Measurements from ENCODE around the gene RNF123.

The RNF123 gene

GRCh38 chr3:49689046-49689907 lies at the start of gene RNF123, which contains the start of gene MST1:
Gene RNF123, plus strand, starts transcription at chr3:49689557. Its CDS starts 1,609 bp downstream, at chr3:49691166.
Gene MST1, minus strand, starts transcription at chr3:49689474. Its CDS starts 783 bp downstream, at chr3:49688691.
- Mint-ChIP-seq H3K36me3 (peaks cover 8% of the 10 kb centered on the region), H3K4me1 (peaks cover 24% of the 10 kb centered on the region)
- ATAC-seq (ENCODE audit: low read depth): peak; percentile 85

GRCh38 chr3:49641292-49641691 lies 48.1 kb upstream of the RNF123 start:
- ATAC-seq (ENCODE audit: low read depth): no peak
- Mint-ChIP-seq H3K9me3 (no peaks in the 10 kb centered on the region), H3K36me3 (no peaks in the 10 kb centered on the region), H3K4me1 (no peaks in the 10 kb centered on the region), H3K27me3 (peaks cover 4% of the 10 kb centered on the region), H3K27ac (no peak overlapping the region), H3K4me3 (no peak overlapping the region)
- no peak for DNase-seq (ENCODE audit: low spot score in 2 of 2)

More at GRCh38 chr3:49689046-49689907, at the start of gene RNF123, which contains the start of gene MST1:
- H3K9me3 Mint-ChIP-seq: no peaks in the 10 kb centered on the region
- peak within 1 kb of the TSS; percentile 91 for H3K27ac Mint-ChIP-seq
- H3K4me3 Mint-ChIP-seq: peak within 1 kb of the TSS; percentile 96
- peak; percentile 91 to 96 for DNase-seq (ENCODE audit: low spot score in 2 of 2)
- H3K27me3 Mint-ChIP-seq: peaks cover 3% of the 10 kb centered on the region

- Mint-ChIP-seq H3K9me3 (no peaks in the 10 kb centered on the region), H3K36me3 (no peaks in the 10 kb centered on the region), H3K4me1 (no peaks in the 10 kb centered on the region), H3K4me3 (no peak overlapping the region), H3K27ac (no peak overlapping the region), H3K27me3 (peaks cover 4% of the 10 kb centered on the region)
- ATAC-seq (ENCODE audit: low read depth) (no peak), DNase-seq (ENCODE audit: low spot score in 2 of 2) (no peak)
Observed at GRCh38 chr3:49641921-49642707, 47.2 kb upstream of the RNF123 start.

GRCh38 chr3:49642708-49643145 lies 46.6 kb upstream of the RNF123 start:
- Mint-ChIP-seq H3K27ac (no peak overlapping the region), H3K36me3 (no peaks in the 10 kb centered on the region), H3K4me1 (no peaks in the 10 kb centered on the region), H3K9me3 (no peaks in the 10 kb centered on the region), H3K4me3 (no peak overlapping the region), H3K27me3 (peaks cover 4% of the 10 kb centered on the region)
- DNase-seq (ENCODE audit: low spot score in 2 of 2): no peak
- no peak for ATAC-seq (ENCODE audit: low read depth)

- ATAC-seq (ENCODE audit: low read depth): no peak
- Mint-ChIP-seq H3K4me1 (no peaks in the 10 kb centered on the region), H3K27me3 (peaks cover 4% of the 10 kb centered on the region), H3K27ac (no peak overlapping the region), H3K4me3 (no peak overlapping the region), H3K36me3 (no peaks in the 10 kb centered on the region), H3K9me3 (no peaks in the 10 kb centered on the region)
- no peak for DNase-seq (ENCODE audit: low spot score in 2 of 2)
Observed at GRCh38 chr3:49644684-49645083, 44.7 kb upstream of the RNF123 start.

GRCh38 chr3:49646236-49646635 lies 43.1 kb upstream of the RNF123 start:
- ATAC-seq (ENCODE audit: low read depth) (no peak), DNase-seq (ENCODE audit: low spot score in 2 of 2) (no peak)
- H3K4me1 Mint-ChIP-seq: no peaks in the 10 kb centered on the region
- H3K4me3 Mint-ChIP-seq: no peak overlapping the region
- H3K9me3 Mint-ChIP-seq: no peaks in the 10 kb centered on the region
- no peak overlapping the region for H3K27ac Mint-ChIP-seq
- no peaks in the 10 kb centered on the region for H3K36me3 Mint-ChIP-seq
- peaks cover 2% of the 10 kb centered on the region for H3K27me3 Mint-ChIP-seq

- DNase-seq (ENCODE audit: low spot score in 2 of 2): no peak
- ATAC-seq (ENCODE audit: low read depth): no peak
Observed at GRCh38 chr3:49647741-49648140, 41.6 kb upstream of the RNF123 start.

GRCh38 chr3:49648354-49649019 lies 40.9 kb upstream of the RNF123 start:
- H3K4me3 Mint-ChIP-seq: no peak overlapping the region
- H3K27me3 Mint-ChIP-seq: peaks cover 4% of the 10 kb centered on the region
- ATAC-seq (ENCODE audit: low read depth): no peak
- H3K27ac Mint-ChIP-seq: no peak overlapping the region
- H3K36me3 Mint-ChIP-seq: no peaks in the 10 kb centered on the region
- H3K4me1 Mint-ChIP-seq: no peaks in the 10 kb centered on the region
- DNase-seq (ENCODE audit: low spot score in 2 of 2): no peak
- H3K9me3 Mint-ChIP-seq: no peaks in the 10 kb centered on the region

More at GRCh38 chr3:49647741-49648140, 41.6 kb upstream of the RNF123 start:
- no peaks in the 10 kb centered on the region for H3K9me3 Mint-ChIP-seq
- H3K27ac Mint-ChIP-seq: no peak overlapping the region
- H3K36me3 Mint-ChIP-seq: no peaks in the 10 kb centered on the region
- no peak overlapping the region for H3K4me3 Mint-ChIP-seq
- no peaks in the 10 kb centered on the region for H3K4me1 Mint-ChIP-seq
- H3K27me3 Mint-ChIP-seq: peaks cover 3% of the 10 kb centered on the region

GRCh38 chr3:49649576-49649975 lies 39.8 kb upstream of the RNF123 start:
- DNase-seq (ENCODE audit: low spot score in 2 of 2): no peak

GRCh38 chr3:49650177-49650576 lies 39.2 kb upstream of the RNF123 start:
- no peak overlapping the region for H3K27ac Mint-ChIP-seq
- H3K9me3 Mint-ChIP-seq: no peaks in the 10 kb centered on the region
- ATAC-seq (ENCODE audit: low read depth): no peak
- no peak overlapping the region for H3K4me3 Mint-ChIP-seq
- H3K27me3 Mint-ChIP-seq: peaks cover 4% of the 10 kb centered on the region
- H3K4me1 Mint-ChIP-seq: peaks cover 6% of the 10 kb centered on the region
- no peak for DNase-seq (ENCODE audit: low spot score in 2 of 2)
- no peaks in the 10 kb centered on the region for H3K36me3 Mint-ChIP-seq

More at GRCh38 chr3:49649576-49649975, 39.8 kb upstream of the RNF123 start:
- peaks cover 4% of the 10 kb centered on the region for H3K27me3 Mint-ChIP-seq
- no peaks in the 10 kb centered on the region for H3K36me3 Mint-ChIP-seq
- no peaks in the 10 kb centered on the region for H3K9me3 Mint-ChIP-seq
- H3K4me1 Mint-ChIP-seq: peaks cover 2% of the 10 kb centered on the region
- H3K27ac Mint-ChIP-seq: no peak overlapping the region
- no peak overlapping the region for H3K4me3 Mint-ChIP-seq
- ATAC-seq (ENCODE audit: low read depth): no peak

GRCh38 chr3:49650637-49651036 lies 38.7 kb upstream of the RNF123 start:
- Mint-ChIP-seq H3K4me1 (peaks cover 6% of the 10 kb centered on the region), H3K27me3 (peaks cover 3% of the 10 kb centered on the region), H3K36me3 (no peaks in the 10 kb centered on the region), H3K9me3 (no peaks in the 10 kb centered on the region), H3K27ac (no peak overlapping the region), H3K4me3 (no peak overlapping the region)
- DNase-seq (ENCODE audit: low spot score in 2 of 2) (no peak), ATAC-seq (ENCODE audit: low read depth) (no peak)

GRCh38 chr3:49652218-49652902 lies 37.0 kb upstream of the RNF123 start:
- H3K27ac Mint-ChIP-seq: no peak overlapping the region
- no peaks in the 10 kb centered on the region for H3K36me3 Mint-ChIP-seq
- no peak for ATAC-seq (ENCODE audit: low read depth)
- no peaks in the 10 kb centered on the region for H3K9me3 Mint-ChIP-seq
- no peak overlapping the region for H3K4me3 Mint-ChIP-seq
- peaks cover 3% of the 10 kb centered on the region for H3K27me3 Mint-ChIP-seq
- no peak for DNase-seq (ENCODE audit: low spot score in 2 of 2)
- H3K4me1 Mint-ChIP-seq: peaks cover 9% of the 10 kb centered on the region

GRCh38 chr3:49652903-49653415 lies 36.4 kb upstream of the RNF123 start:
- ATAC-seq (ENCODE audit: low read depth): no peak
- Mint-ChIP-seq H3K4me3 (no peak overlapping the region), H3K4me1 (peaks cover 9% of the 10 kb centered on the region), H3K9me3 (no peaks in the 10 kb centered on the region), H3K36me3 (no peaks in the 10 kb centered on the region), H3K27me3 (peaks cover 3% of the 10 kb centered on the region), H3K27ac (no peak overlapping the region)
- DNase-seq (ENCODE audit: low spot score in 2 of 2): no peak

Data from memory B cell (primary cell).